PC-9 (cell line): Measurements from ENCODE around the gene FILIP1L. TPM values are rescaled to one million over a fixed set of nuclear protein-coding genes. Genes with fewer than 3 reads are reported as not detected.

Source experiments
- BruUV-seq: library from RNA; stranded (reverse); fragments of 400-500 nt; replicated peaks from 2 replicates; lab custom pipeline; 2021; lab: Mats Ljungman, UMichigan
- CTCF ChIA-PET: fragments of 300-600 bp; sonication (Branson Sonifier 250); formaldehyde crosslinking; loops from one replicate; lab custom pipeline; 2022; ENCODE audit warnings: antibody characterized with exemption; lab: Charles Lee
- POLR2A ChIA-PET: fragments of 300-600 bp; sonication (Branson Sonifier 250); formaldehyde crosslinking; loops from one replicate; lab custom pipeline; 2022; ENCODE audit warnings: antibody characterized with exemption; ENCODE audit not compliant: unreplicated experiment; lab: Charles Lee
- DNase-seq, 2 experiments: peaks; one replicate each; pipeline versions ENCODE4 v3.0.0 to v3.0.0-alpha.2; 2015 to 2022; ENCODE audit warnings: mixed read lengths in 1 of 2
- H2AFZ ChIP-seq: fragments of 200-600 bp; sonication (generic); 2 replicates; pipeline ENCODE4 v1.8.1; 2017; ENCODE audit warnings: antibody characterized with exemption
- H3F3A ChIP-seq: fragments of 200-600 bp; sonication (generic); 2 replicates; pipeline ENCODE4 v1.8.1; 2017; ENCODE audit warnings: antibody characterized with exemption, mild to moderate bottlenecking, low read depth; ENCODE audit not compliant: insufficient read depth
- H3K27ac ChIP-seq: fragments of 200-600 bp; sonication (generic); 2 replicates; pipeline ENCODE4 v1.6.1; 2016; ENCODE audit warnings: mixed run types
- H3K27me3 ChIP-seq: fragments of 200-600 bp; sonication (generic); 2 replicates; pipeline ENCODE4 v1.6.1; 2016; ENCODE audit warnings: low read depth, mixed run types; ENCODE audit not compliant: insufficient read depth
- H3K36me3 ChIP-seq: fragments of 200-600 bp; sonication (generic); 2 replicates; pipeline ENCODE4 v1.6.1; 2016; ENCODE audit warnings: low read depth, mixed run types
- H3K4me1 ChIP-seq: fragments of 200-600 bp; sonication (generic); replicated peaks from 2 replicates; pipeline ENCODE4 v1.6.1; 2016; ENCODE audit warnings: mixed run types; ENCODE audit not compliant: insufficient read depth
- H3K4me2 ChIP-seq: fragments of 200-600 bp; sonication (generic); 2 replicates; pipeline ENCODE4 v1.6.1; 2017; ENCODE audit warnings: mixed run types
- H3K4me3 ChIP-seq: fragments of 200-600 bp; sonication (generic); 2 replicates; pipeline ENCODE4 v1.6.1; 2016; ENCODE audit warnings: mixed run types
- H3K79me2 ChIP-seq: fragments of 200-600 bp; sonication (generic); 2 replicates; pipeline ENCODE4 v1.6.1; 2017; ENCODE audit warnings: low read depth, mixed run types
- H3K9me2 ChIP-seq: fragments of 200-600 bp; sonication (generic); 2 replicates; pipeline ENCODE4 v1.8.1; 2017; ENCODE audit warnings: mild to moderate bottlenecking; ENCODE audit not compliant: insufficient read depth
- H3K9me3 ChIP-seq: fragments of 200-600 bp; sonication (generic); 2 replicates; pipeline ENCODE4 v1.8.1; 2016; ENCODE audit warnings: low read depth; ENCODE audit not compliant: insufficient read depth
- H4K20me1 ChIP-seq: fragments of 200-600 bp; sonication (generic); 2 replicates; pipeline ENCODE4 v1.8.1; 2017; ENCODE audit not compliant: insufficient read depth
- CTCF ChIP-seq: fragments of 200-600 bp; sonication (generic); conservative IDR thresholded peaks from 2 replicates; pipeline ENCODE4 v1.6.1; 2017; ENCODE audit warnings: mixed run types, antibody characterized with exemption, mild to moderate bottlenecking, moderate library complexity
- EZH2 ChIP-seq: fragments of 200-600 bp; sonication (generic); IDR thresholded peaks from 2 replicates; pipeline ENCODE4 v1.8.0; 2017; ENCODE audit warnings: antibody characterized with exemption, low read depth
- intact Hi-C: fragments of 100-400 bp; cut with micrococcal nuclease; formaldehyde crosslinking; loops from one replicate; pipeline ENCODE4 v1.10.0; 2022; ENCODE audit not compliant: unreplicated experiment
- total RNA-seq: library from RNA; stranded (reverse); gene quantifications from 2 replicates; pipeline ENCODE4 v1.2.3, GENCODE V29; 2021

FILIP1L gene
- total RNA-seq, 1 experiment from 2014 or later = 16.8 TPM

DNA sequence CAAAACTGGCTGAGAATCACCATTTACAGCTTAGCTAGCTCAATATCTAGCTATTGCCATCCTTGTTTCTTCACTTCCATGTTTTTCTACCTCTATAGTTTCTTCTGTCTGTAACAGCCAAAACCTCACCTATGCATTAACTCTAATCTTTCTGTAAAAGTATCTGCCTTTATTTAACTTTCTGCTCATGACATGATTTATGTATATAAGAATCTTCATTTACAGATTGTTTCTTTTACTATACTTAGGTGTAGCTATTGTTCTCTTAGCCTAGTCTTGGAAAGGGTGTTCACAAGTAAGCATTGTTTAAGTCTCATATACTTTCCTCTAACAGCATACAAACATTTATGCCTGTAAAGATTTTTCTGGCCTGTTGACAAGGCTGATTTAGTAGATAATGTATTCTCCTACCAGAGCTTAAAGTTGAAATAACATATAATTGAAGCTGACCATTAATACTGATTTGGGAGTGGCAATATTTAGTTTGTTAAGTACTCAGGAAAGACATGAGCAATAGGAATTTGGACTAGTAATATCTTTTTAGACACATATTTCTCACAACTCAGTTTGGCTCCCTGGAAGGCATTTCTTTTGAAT, 9.4 kb downstream of the FILIP1L start:
- Histone ChIP-seq H3K9me2 (no peaks in the 10 kb centered on the region), H3K27ac (peak overlapping the region; percentile 72), H3K27me3 (no peaks in the 10 kb centered on the region), H3K4me2 (peak overlapping the region; percentile 69), H3K4me3 (no peak overlapping the region), H3K9me3 (no peaks in the 10 kb centered on the region), H3K36me3 (no peaks in the 10 kb centered on the region), H2AFZ (0 out of 2 replicates have a peak overlapping the region, but pooled peaks have one; percentile 18), H3K4me1 (peaks cover 65% of the 10 kb centered on the region), H3K79me2 (no peaks in the 10 kb centered on the region), H3F3A (peaks cover 40% of the 10 kb centered on the region), H4K20me1 (no peaks in the 10 kb centered on the region)
- no peak for DNase-seq
- ChIA-PET POLR2A (interaction anchor here (0.7 kb wide), 2 partner anchors 17 to 36 kb away, joined by 3 to 6 read pairs; no protein-coding TSS in a partner anchor), CTCF (no interaction called here)
- BruUV-seq = no TSS peak
- TF ChIP-seq CTCF (no peak), EZH2 (no peak)
- intact Hi-C loops = no loop called here

DNA sequence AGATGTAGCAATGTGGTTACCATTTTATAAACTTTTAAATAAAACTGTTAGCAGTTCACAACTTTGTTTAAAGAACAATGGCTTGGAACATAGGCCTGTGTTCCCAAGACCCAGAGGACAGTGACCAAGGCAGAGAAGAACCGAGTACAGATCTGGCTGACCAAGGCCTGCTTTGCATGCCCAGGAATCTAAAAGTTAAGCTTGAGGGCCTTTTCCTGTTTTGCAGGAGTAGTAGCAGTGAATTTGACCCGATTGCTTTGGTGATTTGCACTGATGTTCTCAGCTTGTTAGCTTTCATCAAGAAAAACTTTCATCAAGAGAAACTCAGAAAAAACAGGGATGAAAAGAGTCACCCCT, 9.9 kb downstream of the FILIP1L start:
- H2AFZ ChIP-seq = no peak overlapping the region
- DNase-seq = no peak
- peaks cover 40% of the 10 kb centered on the region for H3F3A ChIP-seq
- H3K79me2 ChIP-seq = no peaks in the 10 kb centered on the region
- TF ChIP-seq EZH2 (no peak), CTCF (no peak)
- no peaks in the 10 kb centered on the region for H3K9me3 ChIP-seq
- H3K36me3 ChIP-seq = no peaks in the 10 kb centered on the region
- H3K4me1 ChIP-seq = peaks cover 70% of the 10 kb centered on the region
- ChIA-PET POLR2A (interaction anchor here (0.7 kb wide), 2 partner anchors 16 to 35 kb away, joined by 3 to 6 read pairs; no protein-coding TSS in a partner anchor), CTCF (no interaction called here)
- H3K9me2 ChIP-seq = no peaks in the 10 kb centered on the region
- intact Hi-C loops = no loop called here
- BruUV-seq = no TSS peak
- H4K20me1 ChIP-seq = no peaks in the 10 kb centered on the region
- H3K27ac ChIP-seq = no peak overlapping the region
- H3K4me2 ChIP-seq = no peak overlapping the region
- no peak overlapping the region for H3K4me3 ChIP-seq
- H3K27me3 ChIP-seq = no peaks in the 10 kb centered on the region

- TF ChIP-seq CTCF (no peak), EZH2 (no peak)
- H3K9me3 ChIP-seq = no peaks in the 10 kb centered on the region
- intact Hi-C loops = no loop called here
- no peak overlapping the region for H3K4me2 ChIP-seq
- ChIA-PET POLR2A (interaction anchor here (0.7 to 0.9 kb wide), 2 partner anchors 11 to 35 kb away, joined by 5 to 6 read pairs; no protein-coding TSS in a partner anchor), CTCF (no interaction called here)
- no peaks in the 10 kb centered on the region for H3K27me3 ChIP-seq
- H3K36me3 ChIP-seq = no peaks in the 10 kb centered on the region
- H2AFZ ChIP-seq = no peak overlapping the region
- DNase-seq = peak in 1 of 2 experiments; percentile 63
- H3K27ac ChIP-seq = no peak overlapping the region
- H3K4me1 ChIP-seq = peaks cover 73% of the 10 kb centered on the region
- H3K9me2 ChIP-seq = no peaks in the 10 kb centered on the region
- H3K4me3 ChIP-seq = no peak overlapping the region
- peaks cover 40% of the 10 kb centered on the region for H3F3A ChIP-seq
- no peaks in the 10 kb centered on the region for H3K79me2 ChIP-seq
- no peaks in the 10 kb centered on the region for H4K20me1 ChIP-seq
- BruUV-seq = no TSS peak
Observed at GRCh38 chr3:100103558-100104441, 10.5 kb downstream of the FILIP1L start.
